Measurements from ENCODE around the gene ORM2. TPM values are rescaled to one million over a fixed set of nuclear protein-coding genes. Genes with fewer than 3 reads are reported as not detected.

ORM2 gene
- total and polyA plus RNA-seq, 4 donors = 0.28 to 0.29 TPM; not detected in 2

GRCh38 chr9:114338187-114338586, 8.5 kb downstream of the ORM2 start:
- WGBS (ENCODE audit: insufficient coverage) = 100% methylated on average over 1 of the region's 2 CpGs
- no peak overlapping the region for H3K4me3 ChIP-seq (ENCODE audit: low read depth, low read length)
- no peaks in the 10 kb centered on the region for H3K27me3 ChIP-seq (ENCODE audit: control insufficient read depth, insufficient read depth, low read length)
- no peaks in the 10 kb centered on the region for H3K4me1 ChIP-seq (ENCODE audit: control insufficient read depth, insufficient read depth, low read length)
- no peaks in the 10 kb centered on the region for H3K9me3 ChIP-seq (ENCODE audit: control insufficient read depth, insufficient read depth, low read length)
- no peak overlapping the region for H3K27ac ChIP-seq (ENCODE audit: low read depth, low read length)
- H3K36me3 ChIP-seq (ENCODE audit: control insufficient read depth, insufficient read depth, low read length) = peaks cover 69% of the 10 kb centered on the region
- DNase-seq (ENCODE audit: low read depth in 4 of 6, low spot score in 6 of 6) = no peak

GRCh38 chr9:114339130-114339908, 9.7 kb downstream of the ORM2 start:
- Histone ChIP-seq H3K4me3 (ENCODE audit: low read depth, low read length) (no peak overlapping the region), H3K36me3 (ENCODE audit: control insufficient read depth, insufficient read depth, low read length) (peaks cover 78% of the 10 kb centered on the region)

GRCh38 chr9:114341152-114341830, 11.6 kb downstream of the ORM2 start:
- peaks cover 85% of the 10 kb centered on the region for H3K36me3 ChIP-seq (ENCODE audit: control insufficient read depth, insufficient read depth, low read length)
- H3K9me3 ChIP-seq (ENCODE audit: control insufficient read depth, insufficient read depth, low read length) = no peaks in the 10 kb centered on the region
- no peaks in the 10 kb centered on the region for H3K27me3 ChIP-seq (ENCODE audit: control insufficient read depth, insufficient read depth, low read length)
- H3K4me3 ChIP-seq (ENCODE audit: low read depth, low read length) = no peak overlapping the region
- no peaks in the 10 kb centered on the region for H3K4me1 ChIP-seq (ENCODE audit: control insufficient read depth, insufficient read depth, low read length)
- WGBS (ENCODE audit: insufficient coverage) = 94% methylated on average over 10 of the region's 12 CpGs
- no peak overlapping the region for H3K27ac ChIP-seq (ENCODE audit: low read depth, low read length)
- DNase-seq (ENCODE audit: low read depth in 4 of 6, low spot score in 6 of 6) = no peak

More at GRCh38 chr9:114339130-114339908, 9.7 kb downstream of the ORM2 start:
- Histone ChIP-seq H3K27me3 (ENCODE audit: control insufficient read depth, insufficient read depth, low read length) (no peaks in the 10 kb centered on the region), H3K9me3 (ENCODE audit: control insufficient read depth, insufficient read depth, low read length) (no peaks in the 10 kb centered on the region), H3K4me1 (ENCODE audit: control insufficient read depth, insufficient read depth, low read length) (no peaks in the 10 kb centered on the region), H3K27ac (ENCODE audit: low read depth, low read length) (no peak overlapping the region)
- peak in 1 of 6 donors; percentile 16 for DNase-seq (ENCODE audit: low read depth in 4 of 6, low spot score in 6 of 6)
- 80% methylated on average over 15 of the region's 16 CpGs for WGBS (ENCODE audit: insufficient coverage)

- Histone ChIP-seq H3K4me1 (ENCODE audit: control insufficient read depth, insufficient read depth, low read length) (no peaks in the 10 kb centered on the region), H3K27me3 (ENCODE audit: control insufficient read depth, insufficient read depth, low read length) (no peaks in the 10 kb centered on the region), H3K4me3 (ENCODE audit: low read depth, low read length) (no peak overlapping the region), H3K36me3 (ENCODE audit: control insufficient read depth, insufficient read depth, low read length) (peaks cover 81% of the 10 kb centered on the region), H3K27ac (ENCODE audit: low read depth, low read length) (no peak overlapping the region), H3K9me3 (ENCODE audit: control insufficient read depth, insufficient read depth, low read length) (no peaks in the 10 kb centered on the region)
- no peak for DNase-seq (ENCODE audit: low read depth in 4 of 6, low spot score in 6 of 6)
- WGBS (ENCODE audit: insufficient coverage) = 79% methylated on average over 3 of the region's 4 CpGs
These were observed 12.3 kb downstream of the ORM2 start for GRCh38 chr9:114341991-114342390.

GRCh38 chr9:114342755-114343440, 13.2 kb downstream of the ORM2 start:
- no peaks in the 10 kb centered on the region for H3K9me3 ChIP-seq (ENCODE audit: control insufficient read depth, insufficient read depth, low read length)
- peaks cover 80% of the 10 kb centered on the region for H3K36me3 ChIP-seq (ENCODE audit: control insufficient read depth, insufficient read depth, low read length)
- no peak for DNase-seq (ENCODE audit: low read depth in 4 of 6, low spot score in 6 of 6)
- WGBS (ENCODE audit: insufficient coverage) = 96% methylated on average over 2 of the region's 5 CpGs
- no peak overlapping the region for H3K4me3 ChIP-seq (ENCODE audit: low read depth, low read length)
- no peak overlapping the region for H3K27ac ChIP-seq (ENCODE audit: low read depth, low read length)
- peaks cover 4% of the 10 kb centered on the region for H3K4me1 ChIP-seq (ENCODE audit: control insufficient read depth, insufficient read depth, low read length)
- H3K27me3 ChIP-seq (ENCODE audit: control insufficient read depth, insufficient read depth, low read length) = no peaks in the 10 kb centered on the region

GRCh38 chr9:114343471-114344187, 14.0 kb downstream of the ORM2 start:
- H3K4me1 ChIP-seq (ENCODE audit: control insufficient read depth, insufficient read depth, low read length) = peaks cover 12% of the 10 kb centered on the region

GRCh38 chr9:114344188-114344566, 14.5 kb downstream of the ORM2 start:
- DNase-seq (ENCODE audit: low read depth in 4 of 6, low spot score in 6 of 6) = no peak
- H3K9me3 ChIP-seq (ENCODE audit: control insufficient read depth, insufficient read depth, low read length) = no peaks in the 10 kb centered on the region
- H3K36me3 ChIP-seq (ENCODE audit: control insufficient read depth, insufficient read depth, low read length) = peaks cover 80% of the 10 kb centered on the region
- no peak overlapping the region for H3K4me3 ChIP-seq (ENCODE audit: low read depth, low read length)
- peaks cover 16% of the 10 kb centered on the region for H3K4me1 ChIP-seq (ENCODE audit: control insufficient read depth, insufficient read depth, low read length)
- H3K27ac ChIP-seq (ENCODE audit: low read depth, low read length) = no peak overlapping the region
- WGBS (ENCODE audit: insufficient coverage) = 92% methylated on average over 5 of the region's 11 CpGs
- H3K27me3 ChIP-seq (ENCODE audit: control insufficient read depth, insufficient read depth, low read length) = no peaks in the 10 kb centered on the region

More at GRCh38 chr9:114343471-114344187, 14.0 kb downstream of the ORM2 start:
- Histone ChIP-seq H3K36me3 (ENCODE audit: control insufficient read depth, insufficient read depth, low read length) (peaks cover 81% of the 10 kb centered on the region), H3K4me3 (ENCODE audit: low read depth, low read length) (no peak overlapping the region), H3K27me3 (ENCODE audit: control insufficient read depth, insufficient read depth, low read length) (no peaks in the 10 kb centered on the region), H3K27ac (ENCODE audit: low read depth, low read length) (no peak overlapping the region), H3K9me3 (ENCODE audit: control insufficient read depth, insufficient read depth, low read length) (no peaks in the 10 kb centered on the region)
- 96% methylated on average over 4 of the region's 9 CpGs for WGBS (ENCODE audit: insufficient coverage)
- no peak for DNase-seq (ENCODE audit: low read depth in 4 of 6, low spot score in 6 of 6)

- Histone ChIP-seq H3K9me3 (ENCODE audit: control insufficient read depth, insufficient read depth, low read length) (no peaks in the 10 kb centered on the region), H3K36me3 (ENCODE audit: control insufficient read depth, insufficient read depth, low read length) (peaks cover 81% of the 10 kb centered on the region), H3K4me3 (ENCODE audit: low read depth, low read length) (no peak overlapping the region), H3K4me1 (ENCODE audit: control insufficient read depth, insufficient read depth, low read length) (peaks cover 20% of the 10 kb centered on the region), H3K27ac (ENCODE audit: low read depth, low read length) (no peak overlapping the region), H3K27me3 (ENCODE audit: control insufficient read depth, insufficient read depth, low read length) (no peaks in the 10 kb centered on the region)
- DNase-seq (ENCODE audit: low read depth in 4 of 6, low spot score in 6 of 6) = no peak
- 48% methylated on average over 3 of the region's 3 CpGs for WGBS (ENCODE audit: insufficient coverage)
These were observed 15.0 kb downstream of the ORM2 start for GRCh38 chr9:114344692-114345091.

GRCh38 chr9:114345493-114346065, 15.9 kb downstream of the ORM2 start:
- Histone ChIP-seq H3K27me3 (ENCODE audit: control insufficient read depth, insufficient read depth, low read length) (no peaks in the 10 kb centered on the region), H3K4me1 (ENCODE audit: control insufficient read depth, insufficient read depth, low read length) (peaks cover 20% of the 10 kb centered on the region), H3K9me3 (ENCODE audit: control insufficient read depth, insufficient read depth, low read length) (no peaks in the 10 kb centered on the region), H3K27ac (ENCODE audit: low read depth, low read length) (no peak overlapping the region), H3K36me3 (ENCODE audit: control insufficient read depth, insufficient read depth, low read length) (peaks cover 81% of the 10 kb centered on the region), H3K4me3 (ENCODE audit: low read depth, low read length) (no peak overlapping the region)
- DNase-seq (ENCODE audit: low read depth in 4 of 6, low spot score in 6 of 6) = no peak
- WGBS (ENCODE audit: insufficient coverage) = 90% methylated on average over 4 of the region's 7 CpGs

Data from spinal cord (tissue), 10 donors.